DLD1 (cell line): ENCODE measurements around the gene CSPG4.
"Not testable (repeated sequence)": the region's sequence is repeated elsewhere in the genome, so short reads cannot be mapped to it uniquely, and the experiment has no call there.

Experiments
- in situ Hi-C: cut with HindIII; loops from 2 replicates; pipeline ENCODE4 v1.10.0; 2017; ENCODE audit warnings: low sequenced_read_pairs

CSPG4 gene

DNA sequence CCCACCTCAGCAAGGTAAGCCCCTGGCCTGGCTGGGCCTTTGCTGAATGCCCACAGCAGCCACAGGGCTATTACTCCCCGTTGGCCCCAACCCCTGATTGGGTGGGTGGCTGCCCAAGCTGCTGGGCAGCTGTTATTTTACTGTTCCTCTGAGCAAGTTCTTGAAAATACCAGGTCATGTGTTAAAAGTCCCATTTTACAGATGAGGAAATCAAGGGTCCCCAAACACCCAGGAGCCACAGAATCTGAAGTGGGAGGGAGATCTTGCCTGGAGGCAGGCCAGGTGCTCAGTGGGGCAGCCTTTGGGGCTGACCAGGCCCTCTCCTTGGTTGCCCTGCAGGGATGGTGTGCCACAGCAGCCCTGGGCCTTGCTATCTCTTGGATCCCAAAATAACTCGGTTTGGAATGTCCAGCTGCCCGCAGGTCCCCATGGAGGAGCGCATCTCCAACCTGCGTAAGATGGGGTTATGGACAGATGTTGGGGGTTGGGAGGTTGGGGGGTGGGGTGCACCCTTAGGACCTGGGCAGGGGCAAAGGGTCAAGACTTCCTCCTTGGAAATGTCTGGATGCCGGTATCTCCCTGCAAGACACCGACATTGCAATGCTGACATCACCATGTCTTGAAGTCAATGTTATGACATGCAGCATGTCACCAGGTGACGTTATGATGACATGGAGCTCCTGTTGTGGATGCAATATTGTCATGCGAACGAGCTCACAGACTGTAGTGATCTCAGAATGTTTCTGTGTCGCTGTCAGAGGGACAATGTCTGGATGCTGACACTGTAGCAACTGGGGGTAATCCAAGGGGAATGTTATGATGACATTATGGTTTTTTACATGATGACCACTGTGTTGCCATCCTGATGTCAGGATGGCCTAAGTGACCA, 13.3 kb upstream of the CSPG4 start:
- in situ Hi-C loops = no loop called here

DNA sequence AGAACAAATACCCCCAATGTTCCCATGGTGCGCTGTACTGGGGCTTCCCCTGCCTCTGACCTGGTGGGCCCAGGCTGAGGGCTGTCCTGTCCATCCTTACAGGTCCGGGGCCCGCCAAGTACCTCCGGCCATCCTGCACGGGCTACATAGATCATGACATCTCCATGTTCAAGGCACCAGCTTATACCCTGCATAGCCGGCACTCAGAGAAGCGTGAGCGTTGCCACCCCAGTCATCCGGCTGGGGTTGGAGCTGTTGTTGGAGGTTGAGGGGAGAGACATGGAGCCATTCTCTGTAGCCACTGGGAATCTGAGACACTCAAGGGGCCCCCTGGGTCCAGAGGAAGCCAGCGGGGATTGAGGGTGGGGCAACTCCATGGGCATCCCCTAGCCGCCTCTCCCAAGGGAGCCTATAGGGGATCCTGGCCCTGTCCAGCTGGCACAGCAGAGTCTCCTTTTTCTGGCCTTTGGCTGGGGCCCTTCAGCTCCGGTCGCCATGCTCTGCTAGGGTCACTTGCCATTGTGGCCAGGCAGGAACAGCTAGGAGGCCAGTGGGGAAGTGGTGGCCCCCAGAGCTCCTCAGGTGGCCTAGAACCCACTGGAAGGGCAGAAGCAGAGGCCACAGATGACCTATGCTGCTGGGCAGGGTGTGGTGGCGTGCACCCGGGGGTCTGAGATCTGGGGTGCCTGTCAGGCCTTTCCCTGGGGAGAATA, 12.5 kb upstream of the CSPG4 start:
- in situ Hi-C loops = no loop called here

DNA sequence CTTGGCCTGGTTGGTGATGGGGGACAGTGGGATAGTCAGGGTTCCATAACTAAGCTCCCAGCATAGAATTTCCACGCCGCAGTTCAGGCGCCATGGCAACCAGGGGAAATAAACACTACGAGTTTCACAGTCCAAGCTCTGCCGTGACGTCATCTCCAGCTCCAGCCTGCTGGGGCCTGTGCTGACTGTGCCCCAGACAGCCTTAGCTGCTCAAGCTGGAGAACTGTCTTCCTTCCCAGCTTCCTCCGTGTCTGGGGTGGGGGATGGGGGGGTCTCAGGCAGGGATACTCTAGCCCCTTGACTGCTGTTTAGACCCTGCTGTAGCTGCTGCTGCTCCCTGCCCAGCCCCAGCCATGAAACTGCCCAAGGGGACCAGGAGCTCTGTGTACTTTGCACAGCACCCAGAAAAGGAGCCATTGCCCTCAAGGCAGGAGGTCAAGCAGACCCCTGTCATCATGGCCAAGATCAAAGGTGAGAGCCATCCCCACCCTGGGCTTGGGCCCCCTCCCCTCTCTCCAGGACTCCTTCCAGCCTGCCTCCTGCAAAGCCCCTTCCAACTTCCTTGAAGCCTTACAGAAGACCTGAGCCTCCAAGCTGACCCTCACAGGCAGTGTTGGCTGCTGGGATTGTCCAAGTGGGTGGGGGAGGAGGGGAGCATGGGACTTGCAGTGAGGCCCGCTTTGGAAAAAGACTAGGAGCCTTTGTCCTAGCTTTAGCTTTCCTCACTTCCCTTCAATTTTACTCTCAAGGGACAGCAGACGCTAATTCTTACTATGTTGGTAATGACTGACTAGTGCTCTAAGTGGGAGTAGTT, 11.4 kb upstream of the CSPG4 start:
- in situ Hi-C loops = no loop called here

DNA sequence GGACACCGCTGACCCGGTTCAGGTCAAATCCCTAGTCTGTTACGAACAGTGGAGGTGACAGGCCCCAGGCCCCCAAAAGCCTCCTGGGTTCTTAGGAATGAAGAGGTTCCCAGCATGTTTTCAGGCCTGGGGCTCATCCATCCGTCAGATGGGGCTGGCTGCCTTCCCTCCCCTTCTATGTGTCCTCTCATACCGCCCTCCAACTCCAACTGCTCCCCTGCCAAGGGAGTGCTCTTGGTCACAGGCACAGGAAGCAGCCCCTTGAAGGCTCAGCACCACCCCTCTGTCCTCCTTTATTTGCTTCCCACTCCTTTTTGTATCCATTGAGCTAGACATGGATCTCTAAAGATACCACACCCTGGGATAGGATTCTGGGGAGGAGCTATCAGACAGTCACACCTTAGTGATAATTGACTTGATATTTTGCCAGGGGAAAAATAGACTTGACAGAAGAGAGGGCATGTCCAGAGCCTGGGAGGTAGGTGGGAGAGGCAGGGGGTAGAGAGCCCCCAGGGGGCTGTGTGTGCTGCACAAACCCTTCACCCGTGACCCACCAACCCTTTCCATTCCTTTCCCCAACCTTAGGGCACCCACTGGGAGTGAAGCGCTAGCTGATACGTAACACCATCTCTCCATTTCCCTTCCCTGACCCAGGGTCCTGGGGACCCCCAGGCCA, 10.7 kb upstream of the CSPG4 start:
- in situ Hi-C loops = no loop called here

DNA sequence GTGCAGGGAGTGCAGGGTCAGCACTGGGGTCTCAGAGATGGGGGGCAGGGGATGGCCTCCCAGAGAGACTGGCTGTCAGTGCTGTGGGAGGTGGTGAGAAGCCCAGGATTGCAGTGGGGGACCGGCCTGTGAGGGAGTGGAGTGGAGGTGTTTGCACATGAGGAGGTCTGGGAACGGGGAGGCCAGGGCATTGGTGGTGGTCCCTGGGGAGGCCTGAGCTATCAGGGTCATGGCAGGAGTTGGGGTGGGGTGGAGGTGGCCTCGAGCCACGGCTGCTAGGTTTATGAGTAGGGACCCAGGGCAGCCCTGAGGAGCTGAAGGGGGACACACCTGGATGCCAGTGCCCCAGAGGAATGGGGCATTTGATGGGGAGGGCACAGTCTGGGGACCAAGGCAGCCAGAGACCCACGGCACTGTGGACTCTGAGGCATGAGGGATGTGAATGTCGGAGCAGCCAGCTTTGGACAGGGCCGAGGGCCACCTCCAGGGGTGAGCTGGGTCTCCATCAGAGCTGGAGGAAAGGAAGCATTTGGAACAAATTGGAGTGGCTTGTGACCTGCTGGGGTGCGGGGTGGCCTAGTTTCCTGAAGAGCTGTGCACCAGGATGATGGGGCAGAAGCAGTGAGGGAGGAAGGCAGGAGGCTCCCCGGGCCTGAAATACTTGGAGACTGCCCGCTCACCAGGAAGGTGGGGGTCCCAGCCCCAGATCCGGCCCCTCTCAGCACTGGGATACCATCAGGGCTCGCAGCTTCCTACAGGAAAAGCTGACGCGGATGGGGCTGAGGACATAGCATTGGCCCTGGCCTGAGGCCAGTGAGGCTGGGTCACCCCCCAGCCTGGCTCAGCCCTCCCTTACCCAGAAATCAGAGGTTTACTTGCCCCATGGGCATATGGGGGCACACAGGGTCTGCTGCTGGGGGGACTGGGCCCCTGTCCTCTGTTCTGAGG, 9.5 kb upstream of the CSPG4 start:
- in situ Hi-C loops = no loop called here

DNA sequence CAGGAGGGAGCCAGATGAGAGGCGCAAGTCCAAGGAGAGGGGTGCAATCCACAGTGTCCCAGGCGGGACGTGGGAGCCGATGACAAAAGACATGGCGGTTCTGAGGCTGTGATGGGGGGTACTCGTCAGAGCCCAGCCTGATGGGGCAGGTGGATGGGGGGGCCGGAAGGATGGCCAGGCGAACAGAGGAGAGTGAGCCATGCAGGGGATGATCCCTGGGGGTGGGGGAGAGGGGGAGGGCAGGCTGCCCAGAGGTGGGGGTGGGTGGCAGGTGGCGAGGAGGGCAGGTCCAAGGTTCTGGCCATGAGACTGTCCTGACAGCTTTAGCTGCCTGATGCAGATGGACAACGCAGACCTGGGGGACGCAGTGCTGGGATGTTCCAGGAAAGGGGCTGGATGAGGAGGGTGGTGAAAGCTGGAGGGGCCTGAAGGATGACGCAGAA, 8.9 kb upstream of the CSPG4 start:
- in situ Hi-C loops = no loop called here

DNA sequence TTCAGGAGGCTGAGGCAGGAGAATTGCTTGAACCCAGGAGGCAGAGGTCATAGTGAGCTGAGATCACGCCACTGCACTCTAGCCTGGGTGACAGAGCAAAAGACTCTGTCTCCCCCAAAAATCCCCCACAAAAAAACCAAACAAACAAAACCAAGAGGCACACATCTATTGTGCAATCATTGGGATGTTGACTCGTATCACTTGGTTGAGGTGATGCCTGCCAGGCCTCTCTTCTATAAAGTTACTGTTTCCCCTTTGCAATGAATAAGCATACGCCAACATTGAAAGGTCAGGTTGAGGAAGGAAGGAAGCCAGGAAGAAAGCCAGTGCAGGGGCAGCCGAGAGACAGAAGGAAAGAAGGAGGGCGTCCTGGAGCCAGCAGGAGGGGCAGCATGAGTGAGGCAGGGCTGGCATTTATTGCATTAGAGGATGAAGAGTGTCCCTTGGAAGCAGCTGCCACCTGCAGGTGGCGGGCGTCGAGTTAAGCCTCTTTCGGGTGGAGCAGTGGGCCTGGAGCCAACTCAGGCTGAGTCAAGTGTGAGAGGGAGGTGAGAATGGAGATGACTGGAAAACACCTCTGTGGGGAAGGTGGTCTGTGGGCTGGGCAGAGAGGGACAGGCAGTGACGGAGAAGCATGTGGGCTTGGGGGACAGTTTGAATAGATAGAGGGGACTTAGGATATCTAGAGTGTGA, 8.3 kb upstream of the CSPG4 start:
- in situ Hi-C loops = no loop called here

DNA sequence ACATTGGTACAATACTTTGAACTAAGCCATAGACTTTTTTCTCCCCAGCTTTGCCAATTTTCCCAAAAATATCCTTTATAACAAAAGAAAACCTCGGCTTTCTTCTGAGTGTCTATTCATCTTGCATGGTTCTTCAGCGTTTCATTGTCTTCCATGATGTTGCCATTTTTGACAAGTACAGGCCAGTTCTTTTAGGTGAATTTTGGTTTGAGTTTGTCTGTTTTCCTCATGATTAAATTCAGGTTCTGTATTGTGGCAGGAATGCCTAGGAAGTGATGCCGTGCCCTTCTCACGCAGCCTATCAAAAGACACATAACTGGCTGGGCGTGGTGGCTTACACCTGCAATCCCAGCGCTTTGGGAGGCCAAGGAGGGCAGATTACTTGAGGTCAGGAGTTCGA, 7.6 kb upstream of the CSPG4 start:
- in situ Hi-C loops = no loop called here

DNA sequence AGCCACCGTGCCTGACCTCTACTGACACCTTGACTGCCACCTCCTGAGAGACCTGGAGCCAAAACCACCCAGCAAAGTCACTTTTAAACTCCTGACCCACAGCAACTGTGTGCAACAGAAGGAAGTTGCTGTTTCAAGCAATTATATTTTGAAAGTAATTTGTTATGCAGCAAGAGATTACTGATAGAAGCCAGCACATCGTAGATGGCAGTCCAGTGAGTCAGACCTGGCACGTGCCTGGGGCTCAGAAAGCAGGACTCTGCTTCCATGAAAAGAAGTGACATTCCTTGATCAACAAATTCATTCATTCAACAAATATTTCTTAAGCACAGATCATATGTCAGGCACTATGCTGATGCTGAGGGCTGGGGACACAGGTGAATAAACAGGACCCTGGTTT, 5.7 kb upstream of the CSPG4 start:
- in situ Hi-C loops = no loop called here

DNA sequence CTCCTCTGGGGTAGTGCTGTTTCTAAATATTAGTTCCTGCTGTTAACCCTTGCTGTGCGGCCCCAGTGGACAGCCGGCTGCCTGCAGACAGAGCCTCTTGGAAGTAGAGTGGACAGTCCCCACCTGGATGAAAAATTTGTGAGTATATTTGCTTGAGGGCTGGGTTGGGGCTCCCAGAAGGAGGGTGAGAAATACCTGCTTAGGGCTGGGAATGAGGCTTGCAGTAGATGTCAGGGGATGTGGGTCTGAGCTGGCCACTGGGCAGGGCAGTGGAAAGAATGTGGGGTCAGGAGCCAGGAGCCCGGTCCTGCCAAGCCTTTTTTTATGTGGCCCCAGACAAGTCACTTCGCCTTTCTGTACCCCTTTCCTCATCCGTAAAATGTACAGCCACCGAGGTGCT, 4.4 kb upstream of the CSPG4 start:
- in situ Hi-C loops = not testable (repeated sequence)

DNA sequence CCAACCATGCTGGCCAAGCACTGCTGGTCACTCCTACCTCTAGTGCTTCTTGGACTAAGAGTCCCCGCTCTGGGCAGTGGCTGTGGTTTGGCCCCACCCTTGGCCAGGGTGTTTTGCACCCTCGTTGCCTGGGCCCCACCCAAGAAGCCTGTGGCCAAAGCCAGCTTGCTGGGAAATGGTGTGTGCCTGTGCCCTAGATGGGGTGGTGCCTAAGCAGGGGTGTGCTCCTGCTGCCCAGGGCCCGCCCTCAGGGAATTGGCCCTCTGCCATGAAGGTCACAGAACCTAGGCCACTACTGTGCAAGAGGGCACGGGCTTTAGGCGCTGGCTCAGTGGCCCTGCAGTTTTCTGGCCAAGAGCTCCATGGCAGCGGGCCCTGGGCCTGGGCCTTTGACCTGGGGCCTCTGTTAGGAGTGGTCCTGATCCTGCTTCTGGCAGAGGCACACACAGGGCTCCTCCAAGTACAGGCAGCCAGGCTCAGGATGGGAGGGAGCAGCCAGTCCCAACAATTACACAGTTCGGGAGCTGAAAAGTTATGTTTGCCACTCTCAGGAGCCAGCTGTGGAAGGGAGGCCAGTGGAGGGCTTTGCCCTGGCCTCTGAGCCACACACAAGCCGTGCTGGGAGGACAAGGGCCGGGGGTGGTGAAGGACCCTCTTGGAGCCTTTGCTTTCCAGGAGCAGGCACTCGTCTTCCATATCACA, 3.8 kb upstream of the CSPG4 start:
- in situ Hi-C loops = not testable (repeated sequence)

DNA sequence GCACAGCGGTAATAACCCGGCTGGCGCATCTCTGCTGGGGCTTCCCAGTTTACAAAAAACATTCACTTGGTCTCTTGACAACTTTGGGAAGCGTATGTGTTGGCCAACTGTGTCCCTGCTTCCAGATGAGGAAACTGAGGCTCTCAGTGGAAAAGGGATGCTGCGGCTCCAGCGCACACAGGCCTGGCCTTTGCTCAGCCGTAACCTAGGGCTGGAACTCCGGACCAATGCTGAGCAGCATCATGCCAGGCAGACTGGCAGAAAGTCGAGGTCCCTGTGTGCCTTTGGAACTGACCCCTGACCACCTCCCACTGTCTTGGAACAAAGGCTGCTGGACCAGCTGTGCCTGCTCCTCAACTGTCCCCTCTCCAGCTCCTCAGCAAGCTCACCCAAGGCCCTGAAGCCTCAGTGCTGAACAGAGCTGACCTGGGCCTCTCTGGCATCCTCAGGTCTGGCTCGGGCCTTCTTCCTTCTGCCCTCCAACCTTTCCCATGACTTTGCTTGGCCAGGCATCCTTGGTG, 2.7 kb upstream of the CSPG4 start:
- in situ Hi-C loops = not testable (repeated sequence)

DNA sequence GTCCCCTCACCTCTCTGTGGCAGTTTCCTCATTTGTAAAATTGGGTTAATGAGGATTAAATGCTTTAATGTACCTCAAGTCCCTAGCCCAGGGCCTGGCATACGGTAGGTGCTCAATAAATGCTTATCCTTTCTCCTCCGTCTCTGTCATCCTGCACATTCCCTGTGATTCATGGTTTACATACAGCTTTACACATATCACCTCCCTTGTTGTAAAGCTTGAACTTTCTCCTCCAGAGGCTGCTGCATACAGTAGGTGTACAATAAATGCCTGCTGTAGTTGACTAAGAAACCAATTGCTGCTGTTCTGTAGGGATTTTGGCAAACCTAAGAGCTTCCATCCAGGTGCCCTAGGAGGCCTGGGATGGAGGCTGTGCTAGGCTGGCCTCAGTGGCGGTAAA, 1.5 kb upstream of the CSPG4 start:
- in situ Hi-C loops = no loop called here

DNA sequence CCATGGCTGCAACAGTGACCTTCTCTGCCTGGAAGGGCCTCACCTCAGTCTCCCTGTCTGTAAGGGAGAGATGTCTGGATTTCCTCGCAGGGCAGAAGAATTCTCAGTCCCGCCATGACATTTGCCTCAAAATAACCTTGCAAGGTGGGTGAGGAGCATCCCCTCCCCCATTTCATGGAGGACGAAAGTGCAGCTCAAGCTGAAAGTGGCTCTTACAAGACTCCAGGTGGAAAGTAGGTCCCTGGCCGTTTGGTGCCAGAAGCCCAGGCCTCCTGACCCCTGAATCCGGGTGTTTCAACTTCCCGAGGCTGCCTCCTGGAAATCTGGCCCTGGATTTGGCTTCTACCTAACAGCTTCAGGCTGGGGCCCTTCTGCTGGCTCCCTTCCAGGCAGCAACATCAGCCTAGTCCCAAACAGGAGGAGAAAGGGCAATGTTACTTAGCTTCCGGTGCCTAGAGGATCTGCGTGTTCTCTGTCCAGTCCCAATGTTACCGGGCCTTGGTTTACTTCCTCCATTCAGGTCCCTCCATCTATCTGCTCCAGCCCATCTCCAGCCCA, 769 bp upstream of the CSPG4 start:
- in situ Hi-C loops = no loop called here

DNA sequence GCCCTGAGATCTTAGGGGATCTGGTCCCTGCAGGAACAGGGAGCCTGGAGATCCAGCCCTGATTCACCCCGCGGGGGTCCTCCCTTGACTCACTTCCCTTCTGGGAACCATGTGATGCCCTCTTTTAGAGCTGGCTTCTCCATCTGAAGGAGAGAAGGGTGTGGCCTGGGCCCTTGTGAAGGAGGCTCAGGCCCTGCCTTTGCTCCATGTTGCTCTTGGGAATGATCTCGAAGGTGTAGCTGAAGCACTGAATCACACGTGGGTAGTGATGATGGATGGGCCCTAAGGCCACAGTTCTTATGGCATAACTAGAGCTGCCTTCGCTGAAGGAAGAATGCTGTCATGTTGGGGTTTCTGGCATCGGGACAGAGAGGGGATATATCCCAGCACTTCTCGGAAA, 1.2 kb downstream of the CSPG4 start:
- in situ Hi-C loops = not testable (repeated sequence)

DNA sequence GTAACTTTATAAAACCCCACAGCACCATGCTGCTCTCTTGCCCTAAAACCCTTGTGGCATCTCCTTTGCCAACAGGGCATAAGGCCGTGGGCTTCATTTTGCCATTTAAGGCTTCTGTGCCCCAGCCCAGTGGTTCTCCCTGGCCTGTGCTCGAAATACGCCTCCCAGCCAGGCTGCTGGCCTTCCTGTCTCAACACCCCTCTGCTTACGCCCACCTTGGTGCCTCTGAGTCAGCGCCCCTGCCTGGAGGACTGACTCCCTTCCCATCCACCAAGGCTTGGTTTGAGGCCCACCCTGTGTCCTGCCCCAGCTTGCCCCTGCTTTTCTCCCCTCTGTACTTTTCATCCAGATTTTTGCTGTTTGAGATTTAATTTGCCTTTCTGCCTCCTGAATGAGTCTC, 1.8 kb downstream of the CSPG4 start:
- in situ Hi-C loops = not testable (repeated sequence)

DNA sequence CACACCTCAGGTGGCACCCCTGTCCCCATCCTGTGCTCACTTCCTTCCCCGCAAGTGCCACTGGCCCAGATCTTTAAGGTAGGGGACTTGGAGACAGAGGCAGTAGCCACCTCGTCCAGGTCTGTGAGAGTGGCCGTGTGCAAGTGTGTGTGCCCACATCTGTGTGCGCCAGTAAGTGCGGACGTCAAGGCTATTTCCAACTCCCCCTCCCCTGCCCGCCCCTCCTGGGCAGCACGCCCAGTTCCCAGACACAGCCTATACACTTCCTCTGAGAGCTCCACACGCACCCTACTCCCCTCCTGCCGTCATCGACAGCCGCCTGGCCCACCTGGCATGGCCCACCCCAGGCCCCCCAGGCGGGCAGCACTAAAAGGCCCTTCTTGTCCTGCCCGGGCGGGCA, 3.2 kb downstream of the CSPG4 start:
- in situ Hi-C loops = not testable (repeated sequence)

DNA sequence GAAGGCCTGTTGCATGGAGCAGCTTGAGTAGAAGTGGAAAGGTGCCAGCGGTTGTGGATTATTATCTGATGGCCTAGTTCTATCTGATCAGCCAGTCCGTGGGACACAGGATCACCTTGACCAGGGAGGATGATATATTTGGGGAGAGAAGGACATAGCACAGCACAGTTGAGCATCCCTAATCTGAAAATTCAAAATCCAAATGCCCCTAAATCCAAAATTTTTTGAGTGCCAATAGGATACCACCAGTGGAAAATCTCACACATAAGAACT, 6.0 kb downstream of the CSPG4 start:
- in situ Hi-C loops = no loop called here
